ENCODE measurements around the gene HMCN2. TPM values are rescaled to one million over a fixed set of nuclear protein-coding genes. Genes with fewer than 3 reads are reported as not detected.

Gene HMCN2
- total RNA-seq (1 to 10 TPM in 1 of 6 donors, under 1 TPM in 5; 0.41 to 1.2 (median 0.61) TPM), polyA plus RNA-seq (1 to 10 TPM; 2.7 to 5.3 TPM)

- peak within 1 kb of the TSS in 2 of 4 donors; percentile 21 to 31 for H3K4me3 ChIP-seq
- no peaks in the 10 kb centered on the region for H3K9me3 ChIP-seq
- H3K27me3 ChIP-seq: peaks cover 0 to 3% (median 0%) of the 10 kb centered on the region in 4 donors
- H3K36me3 ChIP-seq: no peaks in the 10 kb centered on the region
- ATAC-seq: peak; percentile 40 to 61 (median 52)
- no peak for TF ChIP-seq CTCF (IDR thresholded peaks at IDR 0.05)
- H3K27ac ChIP-seq: no peak within 1 kb of the TSS
- DNase-seq: peak in 2 of 6 donors; percentile 50 to 65
- 3 to 4% methylated on average over 57 to 89 of the region's 89 CpGs for WGBS, 2 donors
- intact Hi-C loops (cut with DNase I): no loop called here
- H3K4me1 ChIP-seq: peaks cover 0 to 6% (median 0%) of the 10 kb centered on the region in 3 donors
- no peak for FAIRE-seq
These were observed at the start of gene HMCN2 for GRCh38 chr9:130265431-130266235. TSS of gene HMCN2 (plus strand) at chr9:130265760. CDS start at chr9:130265879, 119 bp downstream.

- Histone ChIP-seq H3K36me3 (peaks cover 0 to 6% (median 0%) of the 10 kb centered on the region in 3 donors), H3K27ac (no peak overlapping the region), H3K4me1 (no peaks in the 10 kb centered on the region), H3K4me3 (no peak overlapping the region), H3K27me3 (no peaks in the 10 kb centered on the region), H3K9me3 (no peaks in the 10 kb centered on the region)
- DNase-seq (no peak), ATAC-seq (no peak), FAIRE-seq (no peak)
- TF ChIP-seq CTCF (IDR thresholded peaks at IDR 0.05): no peak
- WGBS, 2 donors: 89 to 91% methylated on average over 10 of the region's 10 CpGs
- intact Hi-C loops (cut with DNase I): no loop called here
These were observed 47.7 kb upstream of the HMCN2 start for GRCh38 chr9:130217838-130218237.

GRCh38 chr9:130219661-130220096 is 45.9 kb upstream of the HMCN2 start:
- H3K36me3 ChIP-seq: peaks cover 0 to 6% (median 0%) of the 10 kb centered on the region in 3 donors
- H3K4me3 ChIP-seq: no peak overlapping the region
- DNase-seq: peak in 1 of 6 donors; percentile 45
- ATAC-seq: peak in 1 of 4 donors; percentile 16
- no peak overlapping the region for H3K27ac ChIP-seq
- FAIRE-seq: no peak
- no peaks in the 10 kb centered on the region for H3K27me3 ChIP-seq
- H3K4me1 ChIP-seq: no peaks in the 10 kb centered on the region
- no peak for TF ChIP-seq CTCF (IDR thresholded peaks at IDR 0.05)
- H3K9me3 ChIP-seq: no peaks in the 10 kb centered on the region
- intact Hi-C loops (cut with DNase I): no loop called here
- WGBS, 2 donors: 90 to 91% methylated on average over 16 of the region's 16 CpGs

- DNase-seq (peak in 1 of 6 donors; percentile 37), FAIRE-seq (no peak)
- WGBS, 2 donors: 77 to 78% methylated on average over 9 of the region's 9 CpGs
These were observed 45.2 kb upstream of the HMCN2 start for GRCh38 chr9:130220352-130220751.

More at GRCh38 chr9:130220352-130220751, 45.2 kb upstream of the HMCN2 start:
- no peak for ATAC-seq
- no peaks in the 10 kb centered on the region for H3K9me3 ChIP-seq
- H3K27me3 ChIP-seq: no peaks in the 10 kb centered on the region
- no peak overlapping the region for H3K27ac ChIP-seq
- peaks cover 0 to 6% (median 0%) of the 10 kb centered on the region in 3 donors for H3K36me3 ChIP-seq
- intact Hi-C loops (cut with DNase I): no loop called here
- TF ChIP-seq CTCF (IDR thresholded peaks at IDR 0.05): no peak
- no peak overlapping the region for H3K4me3 ChIP-seq
- no peaks in the 10 kb centered on the region for H3K4me1 ChIP-seq
